H1 (cell line): ENCODE data around the gene OGDH. TPM values are rescaled to one million over a fixed set of nuclear protein-coding genes. Genes with fewer than 3 reads are reported as not detected.

ENCODE experiments used
- POU5F1 ChIP-seq: IDR thresholded peaks from 2 replicates; pipeline ENCODE4 v1.6.1; 2011; ENCODE audit warnings: low read depth, mild to moderate bottlenecking, low read length, moderate library complexity
- RFX5 ChIP-seq: IDR thresholded peaks from 2 replicates; pipeline ENCODE4 v1.6.1; 2011; ENCODE audit warnings: low read depth, low read length, improper control_type of control experiment, borderline replicate concordance
- SRF ChIP-seq: IDR thresholded peaks from 2 replicates; pipeline ENCODE4 v1.6.1; 2011; ENCODE audit warnings: mild to moderate bottlenecking, low read depth, low read length, moderate library complexity
- polyA plus RNA-seq, 7 experiments: library from polyadenylated mRNA; depleted of rRNA in 3 of 7; stranded (reverse) in 5 of 7; unstranded in 2 of 7; fragments of >200 nt in 5 of 7; fragments of 200-250 nt in 2 of 7; gene quantifications; 1 replicate in 5 of 7; 2 replicates in 1 of 7; 4 replicates in 1 of 7; pipeline versions ENCODE4 v1.2.1 to v1.2.3, GENCODE V29; 2011 to 2013; ENCODE audit warnings: missing spikeins in 2 of 7, mixed read lengths in 2 of 7
- total RNA-seq: library from RNA; stranded (reverse); fragmentation: NEBNext Ultra II Directional; extraction: Animal tissue kit (Norgen Biotek cat#: 25700); gene quantifications from 2 replicates; pipeline ENCODE4 v1.2.1, GENCODE V29; 2021
- TF ChIP-seq, protein P1 (sequence below): fragments of 300-600 bp; sonication (generic); IDR thresholded peaks from 2 replicates; pipeline ENCODE4 v1.7.1; 2012; ENCODE audit warnings: low read length, moderate library complexity, mild to moderate bottlenecking, inconsistent platforms; ENCODE audit not compliant: insufficient replicate concordance

The OGDH gene
- total and polyA plus RNA-seq, 2 of the 8 experiments (the other 6 are each of a cell fraction or from before 2014, with no cell fraction given) = 71.6 to 91.6 TPM

DNA sequence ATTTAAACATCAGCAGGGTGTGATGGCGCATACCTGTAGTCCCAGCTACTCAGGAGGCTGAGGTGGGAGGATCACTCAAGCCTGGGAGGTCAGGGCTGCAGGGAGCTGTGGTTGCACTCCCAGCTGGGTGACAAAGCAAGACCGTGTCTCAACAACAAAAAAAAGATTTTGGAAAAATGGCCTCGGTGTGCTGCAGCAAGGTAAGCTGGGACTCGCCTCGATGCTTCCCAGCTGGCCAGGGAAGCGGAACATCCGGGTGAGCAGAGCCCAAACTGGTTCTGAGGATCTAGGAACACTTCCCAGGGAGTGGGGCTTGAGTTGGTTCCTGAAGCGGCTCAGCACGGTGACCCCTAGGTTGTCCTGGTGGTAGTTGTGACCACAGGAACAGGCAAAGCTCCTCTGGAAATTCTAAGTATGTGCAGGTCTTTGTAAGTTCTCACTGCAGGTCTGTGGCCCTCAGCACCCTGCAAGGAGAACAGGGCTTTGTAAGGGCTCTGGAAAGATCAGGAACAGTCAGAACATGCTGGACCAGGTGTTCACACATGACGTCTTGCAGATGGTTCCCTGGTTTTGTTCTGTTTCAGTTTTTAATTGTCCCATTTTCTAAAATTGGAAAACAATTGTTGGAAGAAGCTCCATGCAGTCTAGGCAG, 103.6 kb downstream of the OGDH start (continued):
- TF ChIP-seq, protein P1, sequence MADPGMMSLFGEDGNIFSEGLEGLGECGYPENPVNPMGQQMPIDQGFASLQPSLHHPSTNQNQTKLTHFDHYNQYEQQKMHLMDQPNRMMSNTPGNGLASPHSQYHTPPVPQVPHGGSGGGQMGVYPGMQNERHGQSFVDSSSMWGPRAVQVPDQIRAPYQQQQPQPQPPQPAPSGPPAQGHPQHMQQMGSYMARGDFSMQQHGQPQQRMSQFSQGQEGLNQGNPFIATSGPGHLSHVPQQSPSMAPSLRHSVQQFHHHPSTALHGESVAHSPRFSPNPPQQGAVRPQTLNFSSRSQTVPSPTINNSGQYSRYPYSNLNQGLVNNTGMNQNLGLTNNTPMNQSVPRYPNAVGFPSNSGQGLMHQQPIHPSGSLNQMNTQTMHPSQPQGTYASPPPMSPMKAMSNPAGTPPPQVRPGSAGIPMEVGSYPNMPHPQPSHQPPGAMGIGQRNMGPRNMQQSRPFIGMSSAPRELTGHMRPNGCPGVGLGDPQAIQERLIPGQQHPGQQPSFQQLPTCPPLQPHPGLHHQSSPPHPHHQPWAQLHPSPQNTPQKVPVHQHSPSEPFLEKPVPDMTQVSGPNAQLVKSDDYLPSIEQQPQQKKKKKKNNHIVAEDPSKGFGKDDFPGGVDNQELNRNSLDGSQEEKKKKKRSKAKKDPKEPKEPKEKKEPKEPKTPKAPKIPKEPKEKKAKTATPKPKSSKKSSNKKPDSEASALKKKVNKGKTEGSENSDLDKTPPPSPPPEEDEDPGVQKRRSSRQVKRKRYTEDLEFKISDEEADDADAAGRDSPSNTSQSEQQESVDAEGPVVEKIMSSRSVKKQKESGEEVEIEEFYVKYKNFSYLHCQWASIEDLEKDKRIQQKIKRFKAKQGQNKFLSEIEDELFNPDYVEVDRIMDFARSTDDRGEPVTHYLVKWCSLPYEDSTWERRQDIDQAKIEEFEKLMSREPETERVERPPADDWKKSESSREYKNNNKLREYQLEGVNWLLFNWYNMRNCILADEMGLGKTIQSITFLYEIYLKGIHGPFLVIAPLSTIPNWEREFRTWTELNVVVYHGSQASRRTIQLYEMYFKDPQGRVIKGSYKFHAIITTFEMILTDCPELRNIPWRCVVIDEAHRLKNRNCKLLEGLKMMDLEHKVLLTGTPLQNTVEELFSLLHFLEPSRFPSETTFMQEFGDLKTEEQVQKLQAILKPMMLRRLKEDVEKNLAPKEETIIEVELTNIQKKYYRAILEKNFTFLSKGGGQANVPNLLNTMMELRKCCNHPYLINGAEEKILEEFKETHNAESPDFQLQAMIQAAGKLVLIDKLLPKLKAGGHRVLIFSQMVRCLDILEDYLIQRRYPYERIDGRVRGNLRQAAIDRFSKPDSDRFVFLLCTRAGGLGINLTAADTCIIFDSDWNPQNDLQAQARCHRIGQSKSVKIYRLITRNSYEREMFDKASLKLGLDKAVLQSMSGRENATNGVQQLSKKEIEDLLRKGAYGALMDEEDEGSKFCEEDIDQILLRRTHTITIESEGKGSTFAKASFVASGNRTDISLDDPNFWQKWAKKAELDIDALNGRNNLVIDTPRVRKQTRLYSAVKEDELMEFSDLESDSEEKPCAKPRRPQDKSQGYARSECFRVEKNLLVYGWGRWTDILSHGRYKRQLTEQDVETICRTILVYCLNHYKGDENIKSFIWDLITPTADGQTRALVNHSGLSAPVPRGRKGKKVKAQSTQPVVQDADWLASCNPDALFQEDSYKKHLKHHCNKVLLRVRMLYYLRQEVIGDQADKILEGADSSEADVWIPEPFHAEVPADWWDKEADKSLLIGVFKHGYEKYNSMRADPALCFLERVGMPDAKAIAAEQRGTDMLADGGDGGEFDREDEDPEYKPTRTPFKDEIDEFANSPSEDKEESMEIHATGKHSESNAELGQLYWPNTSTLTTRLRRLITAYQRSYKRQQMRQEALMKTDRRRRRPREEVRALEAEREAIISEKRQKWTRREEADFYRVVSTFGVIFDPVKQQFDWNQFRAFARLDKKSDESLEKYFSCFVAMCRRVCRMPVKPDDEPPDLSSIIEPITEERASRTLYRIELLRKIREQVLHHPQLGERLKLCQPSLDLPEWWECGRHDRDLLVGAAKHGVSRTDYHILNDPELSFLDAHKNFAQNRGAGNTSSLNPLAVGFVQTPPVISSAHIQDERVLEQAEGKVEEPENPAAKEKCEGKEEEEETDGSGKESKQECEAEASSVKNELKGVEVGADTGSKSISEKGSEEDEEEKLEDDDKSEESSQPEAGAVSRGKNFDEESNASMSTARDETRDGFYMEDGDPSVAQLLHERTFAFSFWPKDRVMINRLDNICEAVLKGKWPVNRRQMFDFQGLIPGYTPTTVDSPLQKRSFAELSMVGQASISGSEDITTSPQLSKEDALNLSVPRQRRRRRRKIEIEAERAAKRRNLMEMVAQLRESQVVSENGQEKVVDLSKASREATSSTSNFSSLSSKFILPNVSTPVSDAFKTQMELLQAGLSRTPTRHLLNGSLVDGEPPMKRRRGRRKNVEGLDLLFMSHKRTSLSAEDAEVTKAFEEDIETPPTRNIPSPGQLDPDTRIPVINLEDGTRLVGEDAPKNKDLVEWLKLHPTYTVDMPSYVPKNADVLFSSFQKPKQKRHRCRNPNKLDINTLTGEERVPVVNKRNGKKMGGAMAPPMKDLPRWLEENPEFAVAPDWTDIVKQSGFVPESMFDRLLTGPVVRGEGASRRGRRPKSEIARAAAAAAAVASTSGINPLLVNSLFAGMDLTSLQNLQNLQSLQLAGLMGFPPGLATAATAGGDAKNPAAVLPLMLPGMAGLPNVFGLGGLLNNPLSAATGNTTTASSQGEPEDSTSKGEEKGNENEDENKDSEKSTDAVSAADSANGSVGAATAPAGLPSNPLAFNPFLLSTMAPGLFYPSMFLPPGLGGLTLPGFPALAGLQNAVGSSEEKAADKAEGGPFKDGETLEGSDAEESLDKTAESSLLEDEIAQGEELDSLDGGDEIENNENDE = no peak
- TF ChIP-seq RFX5 (no peak), POU5F1 (no peak), SRF (no peak)
